ENCODE results near the gene KREMEN1.
"Not testable (repeated sequence)": the region's sequence is repeated elsewhere in the genome, so short reads cannot be mapped to it uniquely, and the experiment has no call there.

KREMEN1 gene

DNA sequence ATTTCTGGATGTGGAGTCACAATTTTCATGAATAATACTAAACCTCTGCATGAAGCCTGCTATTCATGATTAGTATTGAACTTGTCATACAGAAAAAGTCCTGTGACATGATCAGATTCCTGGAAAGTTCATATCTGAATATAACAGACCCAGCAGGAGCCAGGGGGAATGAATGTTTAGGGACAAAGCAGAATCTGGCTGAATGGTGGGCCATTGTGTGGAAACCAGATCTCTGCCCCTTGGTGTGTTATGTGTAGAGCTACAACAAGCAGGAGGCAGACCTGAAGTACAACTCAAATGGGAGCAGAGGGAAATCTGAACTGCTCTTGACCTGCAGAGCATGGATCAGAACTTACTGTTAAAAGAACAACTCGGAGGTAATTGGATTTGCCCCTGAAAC lies 30.3 kb downstream of the KREMEN1 start:
- DNase-seq (ENCODE audit: low read depth in 2 of 2): no peak

DNA sequence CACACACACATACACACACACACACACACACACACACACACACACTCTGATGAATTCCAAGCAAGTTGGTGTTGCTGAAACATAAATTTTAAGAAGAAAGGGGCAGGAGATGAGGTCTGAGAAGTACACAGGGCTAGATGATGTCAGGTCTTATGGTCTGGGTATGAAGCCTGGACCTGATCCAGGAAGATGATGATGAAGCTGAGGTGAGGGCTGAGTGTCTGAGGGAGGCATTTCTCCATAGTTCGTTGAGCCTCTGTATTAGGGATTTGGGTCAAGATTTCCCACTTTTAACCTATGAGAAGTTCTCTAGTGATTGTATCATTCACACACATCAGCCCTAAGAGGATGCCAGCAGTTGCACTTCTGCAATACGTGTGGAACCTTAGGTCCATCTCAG lies 32.6 kb downstream of the KREMEN1 start:
- no peak for DNase-seq (ENCODE audit: low read depth in 2 of 2)

DNA sequence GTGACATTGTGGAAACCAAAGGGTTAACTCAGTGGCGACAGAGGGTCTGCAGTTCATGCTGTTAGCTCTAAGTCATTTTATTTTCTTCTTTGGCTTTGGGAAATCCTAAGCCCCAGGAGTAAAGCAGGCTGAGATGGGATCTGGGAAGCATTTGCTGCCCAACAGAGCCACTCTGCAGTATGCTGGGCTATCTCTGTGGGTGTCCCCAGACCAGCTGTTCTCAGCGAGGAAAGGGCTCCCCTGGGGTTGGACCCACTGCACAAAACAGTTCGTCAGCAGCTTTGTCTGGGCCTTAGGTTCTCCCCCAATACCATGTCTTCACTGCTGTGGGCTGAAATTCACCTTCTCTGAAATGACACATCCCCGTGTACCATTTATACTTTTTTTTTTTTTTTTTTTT lies 34.0 kb downstream of the KREMEN1 start:
- DNase-seq (ENCODE audit: low read depth in 2 of 2): no peak

- no peak for DNase-seq (ENCODE audit: low read depth in 2 of 2)
Observed at GRCh38 chr22:29108137-29108536, 35.3 kb downstream of the KREMEN1 start.

GRCh38 chr22:29109822-29110221 lies 37.0 kb downstream of the KREMEN1 start:
- no peak for DNase-seq (ENCODE audit: low read depth in 2 of 2)

- no peak for DNase-seq (ENCODE audit: low read depth in 2 of 2)
Observed at GRCh38 chr22:29110946-29111345, 38.1 kb downstream of the KREMEN1 start.

- no peak for DNase-seq (ENCODE audit: low read depth in 2 of 2)
Observed at GRCh38 chr22:29112121-29112520, 39.3 kb downstream of the KREMEN1 start.

DNA sequence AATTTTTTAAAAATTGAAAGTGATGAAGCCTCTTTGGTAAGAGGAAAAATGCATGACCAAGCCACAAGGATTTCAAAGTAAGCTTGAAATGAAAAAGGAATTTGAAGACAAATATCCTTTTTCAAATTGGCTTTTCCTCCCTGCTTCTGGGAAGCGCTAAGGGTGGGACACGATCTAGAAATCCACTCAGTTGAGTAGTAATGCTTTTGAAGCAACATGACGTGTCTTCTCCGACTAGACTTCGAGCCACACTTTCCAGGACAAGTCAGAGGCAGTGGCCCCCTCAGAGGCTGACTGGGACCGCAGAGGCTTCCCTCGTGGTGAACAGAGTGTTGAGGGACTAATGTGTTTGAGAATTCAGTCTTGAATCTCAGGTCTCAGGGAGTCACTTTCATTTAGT lies 39.8 kb downstream of the KREMEN1 start:
- DNase-seq (ENCODE audit: low read depth in 2 of 2): no peak

DNA sequence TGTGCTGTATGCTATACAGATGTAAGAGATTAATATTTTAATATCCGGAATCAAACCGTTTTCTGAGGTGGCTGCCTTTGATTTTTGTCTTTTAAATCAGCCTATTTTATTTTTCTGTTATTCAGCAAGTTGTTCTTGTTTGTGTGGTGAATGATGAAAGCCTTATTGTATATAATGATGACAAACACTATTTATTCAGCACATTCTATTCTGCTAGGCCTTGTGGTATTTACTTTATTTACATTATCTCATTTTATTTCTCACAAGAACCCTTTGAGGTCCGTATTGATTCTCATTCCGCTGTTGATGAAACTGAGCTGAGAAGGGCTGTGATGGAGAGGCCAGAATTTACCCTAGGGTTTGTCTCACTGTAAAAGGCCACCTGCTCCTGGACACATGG lies 40.5 kb downstream of the KREMEN1 start:
- no peak for DNase-seq (ENCODE audit: low read depth in 2 of 2)

DNA sequence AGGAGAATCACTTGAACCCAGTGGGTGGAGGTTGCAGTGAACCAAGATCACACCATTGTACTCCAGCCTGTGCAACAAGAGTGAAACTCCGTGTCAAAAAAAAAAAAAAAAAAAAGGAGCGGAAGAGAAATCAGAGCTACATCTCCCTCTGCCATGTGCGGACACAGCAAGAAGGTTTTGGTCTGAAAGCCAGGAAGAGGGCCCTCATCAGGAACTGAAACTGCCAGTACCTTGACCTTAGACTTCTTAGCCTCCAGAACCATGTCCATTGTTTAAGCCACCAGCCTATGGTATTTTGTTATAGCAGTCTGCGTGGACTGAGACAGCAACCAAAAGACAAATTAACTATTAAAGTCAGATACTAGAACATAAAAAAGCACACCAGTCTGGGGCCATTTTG lies 41.6 kb downstream of the KREMEN1 start:
- DNase-seq (ENCODE audit: low read depth in 2 of 2): no peak

GRCh38 chr22:29115682-29116288 lies 43.0 kb downstream of the KREMEN1 start:
- DNase-seq (ENCODE audit: low read depth in 2 of 2): no peak

DNA sequence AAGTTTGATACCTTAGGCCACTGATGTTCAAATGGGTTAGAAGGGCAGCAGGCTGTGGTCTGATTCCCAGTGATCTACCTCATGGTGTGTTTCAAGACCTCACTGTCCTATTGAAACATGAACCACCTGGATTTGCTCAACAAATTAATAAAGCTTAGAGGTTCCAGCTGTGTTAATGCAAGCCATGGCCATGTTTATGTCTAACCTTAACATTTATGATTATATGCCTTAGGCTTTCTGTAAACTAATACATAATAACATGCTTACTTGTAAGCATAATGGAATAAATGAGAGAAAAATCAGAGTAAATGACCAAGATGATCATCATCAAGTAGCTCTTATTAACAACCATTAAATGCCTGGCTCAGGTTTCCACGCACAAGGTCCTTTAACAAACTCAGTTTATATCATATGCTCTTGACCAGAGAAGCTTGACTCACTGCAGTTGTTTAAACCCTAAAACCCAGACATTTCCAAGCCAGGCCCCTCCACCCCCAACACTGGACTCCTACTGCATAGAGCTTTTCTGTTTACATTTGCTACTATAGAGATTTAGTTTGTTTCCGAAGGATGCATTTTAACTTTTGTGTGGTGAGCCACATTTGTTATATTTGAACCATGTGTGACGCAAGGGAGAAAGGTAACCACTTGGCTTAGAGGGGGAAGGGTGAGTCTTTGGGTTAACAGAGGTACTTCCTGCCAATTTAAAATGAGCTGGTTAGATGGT lies 43.7 kb downstream of the KREMEN1 start:
- no peak for DNase-seq (ENCODE audit: low read depth in 2 of 2)

DNA sequence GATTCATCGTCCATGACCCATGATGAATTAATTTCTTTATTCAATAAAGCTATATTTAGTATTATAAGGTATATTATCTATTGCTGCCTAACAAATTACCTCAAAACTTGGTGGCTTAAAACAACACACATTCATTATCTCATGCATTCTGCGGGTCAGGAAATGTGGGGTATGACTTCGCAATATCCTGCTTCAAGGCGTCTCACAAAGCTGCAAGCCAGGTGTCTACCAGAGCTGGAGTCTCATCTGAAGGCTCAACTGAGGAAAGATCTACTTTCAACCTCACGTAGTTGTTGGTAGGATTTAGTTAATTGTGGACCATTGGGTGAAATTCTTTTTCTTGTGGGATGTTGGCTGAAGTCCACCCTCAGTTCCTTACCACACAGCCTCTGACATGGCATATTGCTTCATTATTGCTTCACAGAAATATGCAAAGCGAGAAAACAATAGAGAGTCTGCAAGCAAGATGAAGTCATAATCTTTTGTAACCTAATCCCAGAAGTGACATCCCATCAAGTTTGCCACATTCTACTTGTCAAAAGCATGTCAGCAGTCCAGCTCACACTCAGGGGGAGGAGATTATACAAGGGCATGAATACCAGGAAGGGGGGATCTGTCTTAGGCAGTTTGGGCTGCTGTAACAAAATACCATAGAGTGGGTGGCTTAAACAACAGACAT lies 45.1 kb downstream of the KREMEN1 start:
- DNase-seq (ENCODE audit: low read depth in 2 of 2): no peak

DNA sequence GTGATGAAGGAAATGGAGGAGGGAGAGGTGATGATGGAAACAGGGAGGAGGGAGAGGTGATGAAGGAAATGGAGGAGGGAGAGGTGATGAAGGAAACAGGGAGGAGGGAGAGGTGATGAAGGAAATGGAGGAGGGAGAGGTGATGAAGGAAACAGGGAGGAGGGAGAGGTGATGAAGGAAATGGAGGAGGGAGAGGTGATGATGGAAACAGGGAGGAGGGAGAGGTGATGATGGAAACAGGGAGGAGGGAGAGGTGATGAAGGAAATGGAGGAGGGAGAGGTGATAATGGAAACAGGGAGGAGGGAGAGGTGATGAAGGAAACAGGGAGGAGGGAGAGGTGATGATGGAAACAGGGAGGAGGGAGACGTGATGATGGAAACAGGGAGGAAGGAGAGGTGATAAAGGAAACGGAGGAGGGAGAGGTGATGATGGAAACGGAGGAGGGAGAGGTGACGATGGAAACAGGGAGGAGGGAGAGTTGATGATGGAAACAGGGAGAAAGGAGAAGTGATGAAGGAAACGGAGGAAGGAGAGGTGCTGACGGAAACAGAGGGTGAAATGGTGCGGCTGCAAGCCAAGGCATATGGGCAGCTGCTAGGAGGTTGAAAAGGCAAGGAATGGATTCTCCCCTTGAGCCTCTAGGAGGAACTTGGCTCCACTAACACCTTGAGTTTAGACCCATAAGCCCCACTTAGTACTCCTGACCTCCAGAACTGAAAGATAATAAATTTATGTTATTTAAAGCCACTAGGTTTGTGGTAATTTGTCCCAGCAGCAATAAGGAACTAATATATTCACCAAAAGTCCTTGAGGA lies 47.5 kb downstream of the KREMEN1 start:
- not testable (repeated sequence) for DNase-seq (ENCODE audit: low read depth in 2 of 2)

DNA sequence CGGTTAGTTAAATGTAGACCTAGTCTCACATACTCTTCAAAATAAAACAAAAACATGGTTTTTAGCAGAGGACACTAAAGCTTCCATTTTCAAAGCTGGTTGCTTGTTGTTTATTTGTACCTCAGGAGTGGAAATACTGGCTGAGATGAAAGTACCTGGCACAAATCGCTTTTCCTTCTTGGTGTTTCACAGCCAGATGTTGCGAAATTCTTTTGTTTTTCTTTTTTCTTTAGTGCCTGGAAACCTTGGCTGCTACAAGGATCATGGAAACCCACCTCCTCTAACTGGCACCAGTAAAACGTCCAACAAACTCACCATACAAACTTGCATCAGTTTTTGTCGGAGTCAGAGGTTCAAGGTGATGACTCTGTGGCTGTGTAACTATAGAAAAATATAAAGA lies 48.3 kb downstream of the KREMEN1 start:
- DNase-seq (ENCODE audit: low read depth in 2 of 2): no peak

GRCh38 chr22:29122041-29122440 lies 49.2 kb downstream of the KREMEN1 start:
- DNase-seq (ENCODE audit: low read depth in 2 of 2): no peak

- DNase-seq (ENCODE audit: low read depth in 2 of 2): no peak
Observed at GRCh38 chr22:29124777-29125442, 52.1 kb downstream of the KREMEN1 start.

- no peak for DNase-seq (ENCODE audit: low read depth in 2 of 2)
Observed at GRCh38 chr22:29125443-29125778, 52.6 kb downstream of the KREMEN1 start.

DNA sequence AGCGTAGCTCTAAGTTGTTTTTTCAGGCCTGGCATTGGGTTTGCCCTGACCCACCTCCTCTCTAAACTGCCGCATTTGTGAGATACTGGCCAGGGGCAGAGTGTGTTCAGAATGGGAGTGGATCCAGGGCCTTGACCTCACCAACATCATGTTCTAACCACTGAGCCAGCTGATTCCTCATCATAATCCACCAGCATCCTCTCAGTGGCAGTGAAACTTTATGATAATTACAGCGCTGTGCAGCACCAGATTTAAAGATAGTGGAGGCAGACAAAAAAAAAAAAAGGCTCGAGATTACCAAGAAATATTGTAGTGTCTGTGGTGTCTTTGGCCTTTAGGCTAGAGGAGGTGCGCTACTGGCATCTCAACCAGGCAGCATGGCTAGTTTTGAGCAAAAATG lies 53.0 kb downstream of the KREMEN1 start:
- no peak for DNase-seq (ENCODE audit: low read depth in 2 of 2)

DNA sequence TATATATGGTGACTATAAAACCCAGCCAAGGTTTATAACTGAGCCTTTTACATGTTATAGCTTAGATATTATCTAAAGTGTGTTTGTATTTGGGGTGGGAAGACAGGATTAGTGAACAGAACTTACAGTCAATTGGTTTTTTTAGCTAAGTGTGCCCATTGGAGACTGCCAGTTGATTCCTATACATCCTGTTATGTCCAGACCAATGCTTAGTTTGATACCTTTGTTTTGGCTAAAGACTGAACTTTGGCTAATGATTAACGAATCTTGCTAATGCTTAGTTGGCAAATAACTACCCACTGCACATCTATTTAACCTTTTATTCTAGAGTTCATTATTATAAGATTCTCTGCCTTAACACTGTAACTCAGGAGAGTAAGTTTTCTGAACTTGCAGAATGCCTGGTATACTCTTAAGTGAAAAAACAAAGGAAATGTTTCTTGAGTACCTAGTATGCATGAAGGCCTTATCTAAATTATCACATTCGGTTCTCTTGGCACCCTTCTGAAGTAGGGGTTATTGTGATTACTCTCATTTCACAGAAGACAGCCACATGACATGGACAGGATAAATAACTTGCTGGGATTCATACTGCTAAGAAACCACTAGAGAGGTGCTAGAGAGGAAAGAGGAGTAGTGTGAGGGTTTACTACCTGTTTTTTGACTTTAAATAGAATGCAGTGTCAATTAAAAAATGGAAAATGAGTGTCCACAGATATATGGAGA lies 54.0 kb downstream of the KREMEN1 start:
- no peak for DNase-seq (ENCODE audit: low read depth in 2 of 2)
